HG03378 (cell line): ENCODE measurements around the gene GTPBP1.

ENCODE experiments used
- ATAC-seq: cut with Tn5 transposase; IDR thresholded peaks from one replicate; pipeline ENCODE4 v1.9.1; 2021; ENCODE audit warnings: mild to moderate bottlenecking, moderate library complexity; ENCODE audit not compliant: unreplicated experiment

The GTPBP1 gene

GRCh38 chr22:38700789-38701628 is 4.7 kb upstream of the GTPBP1 start, which contains the start of gene JOSD1:
TSS of gene JOSD1 (minus strand) at chr22:38700943. CDS start at chr22:38699987, 956 bp downstream.
- ATAC-seq, result peak; percentile 13

GRCh38 chr22:38704654-38705234 is 1.0 kb upstream of the GTPBP1 start:
- ATAC-seq, result no peak

- no peak for ATAC-seq
These were observed 557 bp downstream of the GTPBP1 start for GRCh38 chr22:38706101-38706900.

GRCh38 chr22:38706901-38707195 is 1.1 kb downstream of the GTPBP1 start:
- ATAC-seq, result no peak

- no peak for ATAC-seq
These were observed 1.6 kb downstream of the GTPBP1 start for GRCh38 chr22:38707346-38707745.

- ATAC-seq, result no peak
These were observed 2.2 kb downstream of the GTPBP1 start for GRCh38 chr22:38707984-38708383.

- no peak for ATAC-seq
These were observed 3.6 kb downstream of the GTPBP1 start for GRCh38 chr22:38709306-38709705.

- ATAC-seq, result no peak
These were observed 4.6 kb downstream of the GTPBP1 start for GRCh38 chr22:38710351-38710750.

GRCh38 chr22:38710866-38711265 is 5.1 kb downstream of the GTPBP1 start:
- no peak for ATAC-seq

- ATAC-seq, result no peak
These were observed 6.9 kb downstream of the GTPBP1 start for GRCh38 chr22:38712486-38713207.

GRCh38 chr22:38713921-38714320 is 8.2 kb downstream of the GTPBP1 start:
- no peak for ATAC-seq

- ATAC-seq, result no peak
These were observed 9.5 kb downstream of the GTPBP1 start for GRCh38 chr22:38715176-38715764.

- no peak for ATAC-seq
These were observed 10.1 kb downstream of the GTPBP1 start for GRCh38 chr22:38715852-38716251.

- no peak for ATAC-seq
These were observed 10.5 kb downstream of the GTPBP1 start for GRCh38 chr22:38716271-38716670.

- no peak for ATAC-seq
These were observed 11.1 kb downstream of the GTPBP1 start for GRCh38 chr22:38716826-38717225.

GRCh38 chr22:38717244-38717643 is 11.5 kb downstream of the GTPBP1 start:
- ATAC-seq, result no peak

GRCh38 chr22:38718414-38718813 is 12.7 kb downstream of the GTPBP1 start:
- no peak for ATAC-seq

- no peak for ATAC-seq
These were observed 13.5 kb downstream of the GTPBP1 start for GRCh38 chr22:38719196-38719595.

- no peak for ATAC-seq
These were observed 14.6 kb downstream of the GTPBP1 start for GRCh38 chr22:38720350-38720749.

- ATAC-seq, result no peak
These were observed 15.8 kb downstream of the GTPBP1 start for GRCh38 chr22:38721551-38721950.

- no peak for ATAC-seq
These were observed 18.4 kb downstream of the GTPBP1 start for GRCh38 chr22:38724176-38724575.
